Transverse colon (tissue), 4 donors: ENCODE results near the gene SMURF2. TPM values are rescaled to one million over a fixed set of nuclear protein-coding genes. Genes with fewer than 3 reads are reported as not detected.

Experiments
- DNase-seq: peaks from one replicate; pipeline ENCODE4 v3.0.0-alpha.2; 2019
- H3K27ac ChIP-seq, 4 donors: fragments of 200-600 bp; sonication (generic); 2 replicates each; pipeline ENCODE4 v1.5.1; 2016 to 2018; ENCODE audit warnings: inconsistent platforms in 4 of 4
- H3K27me3 ChIP-seq: fragments of 200-600 bp; sonication (generic); 2 replicates; pipeline ENCODE4 v1.5.1; 2017; ENCODE audit warnings: inconsistent platforms
- H3K36me3 ChIP-seq, 4 donors: fragments of 200-600 bp; sonication (generic); 2 replicates each; pipeline ENCODE4 v1.5.1; 2017 to 2019; ENCODE audit warnings: inconsistent platforms in 4 of 4
- H3K4me1 ChIP-seq, 4 donors: fragments of 200-600 bp; sonication (generic); 2 replicates each; pipeline ENCODE4 v1.5.1; 2017 to 2020; ENCODE audit warnings: inconsistent platforms in 4 of 4
- H3K4me3 ChIP-seq, 4 donors: fragments of 200-600 bp; sonication (generic); 1 replicate in 1 of 4; 2 replicates in 3 of 4; pipeline versions ENCODE4 v1.5.1 to v1.6.1; 2017 to 2019; ENCODE audit warnings: inconsistent platforms in 4 of 4
- H3K9me3 ChIP-seq, 2 donors: fragments of 200-600 bp; sonication (generic); 2 replicates each; pipeline ENCODE4 v1.5.1; 2017 to 2019; ENCODE audit warnings: inconsistent platforms in 2 of 2
- EP300 ChIP-seq: sonication (generic); formaldehyde crosslinking; IDR thresholded peaks from one replicate; pipeline ENCODE4 v1.6.1; 2017; ENCODE audit warnings: antibody characterized with exemption, low read depth
- POLR2A ChIP-seq: fragments of 450-650 bp; IDR thresholded peaks from one replicate; pipeline ENCODE4 v1.6.1; 2016; ENCODE audit warnings: antibody characterized with exemption, mild to moderate bottlenecking, moderate library complexity
- POLR2AphosphoS5 ChIP-seq, 3 donors: sonication (generic); formaldehyde crosslinking; IDR thresholded peaks; one replicate each; pipeline ENCODE4 v1.6.1; 2016; ENCODE audit warnings: antibody characterized with exemption in 3 of 3
- WGBS, 2 donors: methylation state at CpG; one replicate each; pipeline ENCODE4 v1.1.5; 2018; ENCODE audit warnings: low coverage in 1 of 2; 5-methylcytosine and 5-hydroxymethylcytosine counted together
- in situ Hi-C, 4 donors: fragments of 200-750 bp; cut with MboI; loops; one replicate each; pipeline versions ENCODE4 v1.15.0 to v1.15.1; 2017; ENCODE audit warnings: low sequenced_read_pairs in 3 of 4, low pct_ligation_motif_present in 1 of 4, low pct_unique_long_range_greater_than_20kb in 1 of 4
- intact Hi-C: fragments of 100-400 bp; cut with DNase I; formaldehyde crosslinking; loops from one replicate; pipeline ENCODE4 v1.15.1; 2023; ENCODE audit warnings: low total_unique reads
- total RNA-seq, 4 donors: library from RNA; depleted of rRNA; stranded (reverse); fragments of >200 nt; gene quantifications; one replicate each; pipeline ENCODE4 v1.1.0, GENCODE V29; 2016
- TF ChIP-seq, protein P1 (sequence below), 5 experiments: fragments of 200-600 bp in 3 of 5; fragments of 450-650 bp in 2 of 5; sonication (generic) in 3 of 5; IDR thresholded peaks; 1 replicate in 2 of 5; 2 replicates in 3 of 5; pipeline ENCODE4 v1.5.1; 2016 to 2017; ENCODE audit warnings: antibody characterized with exemption in 5 of 5, inconsistent platforms in 3 of 5, mild to moderate bottlenecking in 2 of 5, moderate library complexity in 1 of 5

The SMURF2 gene
- total RNA-seq, 4 donors from 2014 or later = 5.0 to 27.0 (median 14.0) TPM

DNA sequence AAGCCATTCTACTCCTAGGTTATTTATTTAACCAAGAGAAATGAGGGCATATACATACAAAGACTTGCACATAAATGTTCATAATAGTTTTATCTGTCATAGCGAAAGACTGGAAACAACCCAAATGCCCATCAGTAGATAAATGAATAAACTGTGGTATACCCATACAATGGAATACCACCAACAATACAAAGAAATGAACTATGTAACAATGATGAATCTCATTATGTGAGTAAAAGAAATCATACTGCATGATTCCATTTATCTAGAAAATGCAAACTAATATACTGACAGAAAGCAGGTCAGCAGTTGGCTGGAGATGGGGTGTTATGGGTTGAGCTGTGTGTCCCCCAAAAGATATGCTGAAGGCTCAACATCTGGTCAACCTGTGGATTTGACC is 98.0 kb downstream of the SMURF2 start:
- Histone ChIP-seq H3K9me3 (no peaks in the 10 kb centered on the region), H3K27me3 (no peaks in the 10 kb centered on the region), H3K4me3 (no peak overlapping the region), H3K36me3 (peaks cover 0 to 39% (median 7%) of the 10 kb centered on the region in 4 donors), H3K4me1 (no peaks in the 10 kb centered on the region), H3K27ac (no peak overlapping the region)
- in situ Hi-C loops = no loop called here
- TF ChIP-seq, protein P1, sequence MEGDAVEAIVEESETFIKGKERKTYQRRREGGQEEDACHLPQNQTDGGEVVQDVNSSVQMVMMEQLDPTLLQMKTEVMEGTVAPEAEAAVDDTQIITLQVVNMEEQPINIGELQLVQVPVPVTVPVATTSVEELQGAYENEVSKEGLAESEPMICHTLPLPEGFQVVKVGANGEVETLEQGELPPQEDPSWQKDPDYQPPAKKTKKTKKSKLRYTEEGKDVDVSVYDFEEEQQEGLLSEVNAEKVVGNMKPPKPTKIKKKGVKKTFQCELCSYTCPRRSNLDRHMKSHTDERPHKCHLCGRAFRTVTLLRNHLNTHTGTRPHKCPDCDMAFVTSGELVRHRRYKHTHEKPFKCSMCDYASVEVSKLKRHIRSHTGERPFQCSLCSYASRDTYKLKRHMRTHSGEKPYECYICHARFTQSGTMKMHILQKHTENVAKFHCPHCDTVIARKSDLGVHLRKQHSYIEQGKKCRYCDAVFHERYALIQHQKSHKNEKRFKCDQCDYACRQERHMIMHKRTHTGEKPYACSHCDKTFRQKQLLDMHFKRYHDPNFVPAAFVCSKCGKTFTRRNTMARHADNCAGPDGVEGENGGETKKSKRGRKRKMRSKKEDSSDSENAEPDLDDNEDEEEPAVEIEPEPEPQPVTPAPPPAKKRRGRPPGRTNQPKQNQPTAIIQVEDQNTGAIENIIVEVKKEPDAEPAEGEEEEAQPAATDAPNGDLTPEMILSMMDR (IDR thresholded peaks at IDR 0.05) = no peak
- TF ChIP-seq POLR2AphosphoS5 (IDR thresholded peaks at IDR 0.05) (no peak), POLR2A (no peak), EP300 (no peak)
- intact Hi-C loops = no loop called here
- no peak for DNase-seq
- 85 to 88% methylated on average over 1 of the region's 1 CpG for WGBS, 2 donors

DNA sequence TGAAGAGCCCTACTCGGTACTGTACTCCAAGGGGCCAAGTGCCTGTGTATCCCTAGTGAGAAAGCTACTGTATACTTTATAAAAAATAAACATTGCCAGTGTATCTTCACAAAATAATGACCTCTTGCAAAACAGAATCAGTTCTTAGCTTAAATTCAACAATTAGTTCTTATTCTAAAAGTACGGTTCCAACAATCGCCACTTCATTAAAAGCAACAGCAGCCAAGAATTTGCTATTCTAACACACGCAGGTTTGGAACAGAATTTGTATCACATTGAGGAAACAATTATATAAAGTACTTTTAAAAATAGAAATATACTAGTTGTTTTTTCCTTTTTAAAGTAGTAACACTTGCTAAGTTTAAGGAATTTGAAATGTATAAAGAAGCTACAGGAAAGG is 106.8 kb downstream of the SMURF2 start:
- H3K4me3 ChIP-seq = no peak overlapping the region
- no peak overlapping the region for H3K27ac ChIP-seq
- H3K27me3 ChIP-seq = no peaks in the 10 kb centered on the region
- H3K4me1 ChIP-seq = no peaks in the 10 kb centered on the region
- in situ Hi-C loops = no loop called here
- WGBS, 2 donors = 86 to 90% methylated on average over 3 to 4 of the region's 4 CpGs
- DNase-seq = no peak
- intact Hi-C loops = no loop called here
- TF ChIP-seq POLR2AphosphoS5 (IDR thresholded peaks at IDR 0.05) (no peak), EP300 (no peak), POLR2A (no peak)
- TF ChIP-seq, protein P1 (IDR thresholded peaks at IDR 0.05) = no peak
- H3K9me3 ChIP-seq = no peaks in the 10 kb centered on the region
- peaks cover 0 to 31% (median 6%) of the 10 kb centered on the region in 4 donors for H3K36me3 ChIP-seq

DNA sequence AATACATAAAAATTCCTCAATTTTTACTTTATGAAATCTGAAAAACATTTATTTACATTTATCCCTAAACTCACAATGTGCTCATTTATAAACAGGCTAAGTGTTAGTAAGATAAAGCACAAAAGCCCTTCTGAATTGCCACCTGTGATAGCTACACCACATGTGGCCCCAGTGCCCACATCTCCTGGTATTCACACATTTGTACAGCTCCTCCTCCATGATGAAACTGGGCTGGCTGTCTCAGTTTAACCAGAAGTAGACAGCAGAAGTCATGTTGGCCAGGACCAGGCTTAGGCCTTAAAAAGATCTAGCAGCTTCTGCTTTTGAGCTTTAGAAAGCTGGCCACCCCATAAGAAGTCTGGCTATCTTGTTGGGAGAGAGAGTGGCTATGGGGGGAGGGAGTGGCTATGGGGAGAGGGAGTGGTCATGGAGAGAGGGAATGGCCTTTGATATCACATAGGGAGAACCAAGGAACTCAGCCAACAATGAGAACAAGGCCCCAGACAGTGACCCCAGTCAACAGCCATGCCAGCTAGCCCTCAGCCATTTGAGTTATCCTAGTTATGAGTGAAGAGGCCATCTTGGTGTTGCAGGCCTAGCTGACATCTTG is 108.0 kb downstream of the SMURF2 start:
- in situ Hi-C loops = no loop called here
- TF ChIP-seq EP300 = no peak
- TF ChIP-seq, protein P1 (IDR thresholded peaks at IDR 0.05) = no peak
- no peak for TF ChIP-seq POLR2A
- TF ChIP-seq POLR2AphosphoS5 (IDR thresholded peaks at IDR 0.05) = no peak
- no peak overlapping the region for H3K4me3 ChIP-seq
- intact Hi-C loops = no loop called here
- H3K4me1 ChIP-seq = no peaks in the 10 kb centered on the region
- peaks cover 0 to 23% (median 5%) of the 10 kb centered on the region in 4 donors for H3K36me3 ChIP-seq
- no peak for DNase-seq
- H3K27ac ChIP-seq = no peak overlapping the region
- no peaks in the 10 kb centered on the region for H3K27me3 ChIP-seq
- H3K9me3 ChIP-seq = no peaks in the 10 kb centered on the region

DNA sequence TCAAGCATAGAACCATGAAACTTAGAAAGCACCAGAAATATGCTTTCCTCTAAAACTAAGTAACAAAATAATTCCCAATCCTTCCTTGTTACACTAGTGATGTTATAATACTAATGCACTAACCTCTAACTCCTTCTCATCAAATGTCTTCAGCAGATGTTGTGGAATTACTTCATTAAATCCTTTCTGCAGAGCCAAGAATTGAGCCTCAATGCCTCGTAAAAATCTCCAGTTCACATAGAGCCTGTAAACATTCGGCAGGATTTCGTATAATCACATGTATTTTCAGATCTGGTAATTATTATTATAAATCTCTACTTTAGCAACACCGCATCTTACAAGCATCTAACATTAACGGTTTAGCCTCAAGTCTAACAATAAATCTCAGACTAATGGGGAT is 110.6 kb downstream of the SMURF2 start:
- H3K27me3 ChIP-seq = no peaks in the 10 kb centered on the region
- no peaks in the 10 kb centered on the region for H3K9me3 ChIP-seq
- WGBS, 2 donors = 71 to 83% methylated on average over 5 of the region's 5 CpGs
- H3K4me1 ChIP-seq = no peaks in the 10 kb centered on the region
- intact Hi-C loops = no loop called here
- in situ Hi-C loops = no loop called here
- H3K36me3 ChIP-seq = peaks cover 0 to 28% (median 9%) of the 10 kb centered on the region in 4 donors
- no peak overlapping the region for H3K27ac ChIP-seq
- TF ChIP-seq EP300 = no peak
- TF ChIP-seq POLR2A = no peak
- TF ChIP-seq, protein P1 (IDR thresholded peaks at IDR 0.05) = no peak
- no peak for TF ChIP-seq POLR2AphosphoS5 (IDR thresholded peaks at IDR 0.05)
- H3K4me3 ChIP-seq = no peak overlapping the region
- no peak for DNase-seq
